NCI-H446 (cell line): ENCODE results near the gene DOCK9.

Experiments used
- DNase-seq, 2 experiments: peaks; one replicate each; lab custom pipeline; 2025; lab: John Stamatoyannopoulos, UW

DOCK9 gene

GRCh38 chr13:98975822-98976261 lies 2.0 kb downstream of the DOCK9 start:
- DNase-seq, result no peak

GRCh38 chr13:98974053-98974452 lies 3.8 kb downstream of the DOCK9 start:
- DNase-seq, result no peak

- DNase-seq, result no peak
These were observed 5.2 kb downstream of the DOCK9 start for GRCh38 chr13:98972627-98973026.

DNA sequence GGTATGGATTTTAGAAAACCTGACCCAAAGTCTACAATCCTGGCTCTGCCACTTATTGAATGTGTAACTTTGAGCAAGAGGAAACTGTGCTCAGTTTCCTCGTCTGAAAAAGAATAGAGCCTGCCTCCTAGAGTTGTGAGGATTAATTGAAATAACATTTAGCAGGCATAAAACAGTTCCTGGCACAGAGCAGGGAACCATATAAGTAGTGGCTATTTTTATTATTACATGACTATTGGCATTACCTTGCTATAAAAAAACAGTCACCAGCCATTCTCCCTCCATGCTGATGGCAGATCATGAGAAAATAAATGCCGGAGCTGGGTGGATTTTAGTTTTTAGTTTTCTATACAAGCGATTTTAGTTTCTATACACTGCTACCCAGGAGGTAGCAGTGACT lies 5.8 kb downstream of the DOCK9 start:
- DNase-seq, result no peak

DNA sequence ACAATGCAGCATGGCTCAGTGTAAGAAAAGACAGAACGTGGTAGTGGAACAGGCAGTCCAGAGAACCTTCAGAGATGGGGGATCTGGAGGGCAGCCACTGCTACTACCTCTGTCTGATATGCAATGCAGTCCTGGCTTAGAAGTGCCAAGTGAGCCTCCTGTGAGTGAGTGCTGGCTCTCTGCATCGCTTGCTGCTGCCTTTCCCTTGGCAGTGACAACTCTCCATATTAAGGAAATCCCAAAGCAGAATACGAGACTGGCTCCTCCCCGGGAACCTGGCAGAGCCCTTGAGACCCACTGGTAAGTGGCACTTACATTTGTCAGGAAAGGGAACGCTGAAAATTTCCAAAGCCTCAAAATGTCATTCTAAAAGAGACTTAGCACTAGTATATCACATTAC lies 7.5 kb downstream of the DOCK9 start:
- no peak for DNase-seq

- DNase-seq, result no peak
These were observed 10.4 kb downstream of the DOCK9 start for GRCh38 chr13:98967491-98967890.

- DNase-seq, result no peak
These were observed 11.8 kb downstream of the DOCK9 start for GRCh38 chr13:98966019-98966418.

DNA sequence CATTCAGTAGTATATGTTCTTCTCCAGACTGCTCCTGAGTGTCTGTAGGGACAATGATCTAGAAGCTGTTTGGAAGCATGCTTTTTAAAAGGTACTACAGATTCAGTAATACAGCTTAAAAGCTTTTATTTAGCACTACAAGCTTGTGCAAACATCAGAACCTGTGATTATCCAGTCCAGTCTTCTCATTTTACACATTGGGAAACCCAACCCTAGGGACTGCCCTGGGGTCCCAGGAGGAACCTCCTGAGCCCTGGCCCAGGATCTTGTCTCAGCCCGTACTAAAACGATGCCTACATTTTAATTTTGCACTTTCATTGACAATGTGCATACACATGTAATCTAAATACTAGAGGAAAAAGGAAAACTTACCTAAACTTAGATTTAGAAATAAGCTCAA lies 12.5 kb downstream of the DOCK9 start:
- no peak for DNase-seq

DNA sequence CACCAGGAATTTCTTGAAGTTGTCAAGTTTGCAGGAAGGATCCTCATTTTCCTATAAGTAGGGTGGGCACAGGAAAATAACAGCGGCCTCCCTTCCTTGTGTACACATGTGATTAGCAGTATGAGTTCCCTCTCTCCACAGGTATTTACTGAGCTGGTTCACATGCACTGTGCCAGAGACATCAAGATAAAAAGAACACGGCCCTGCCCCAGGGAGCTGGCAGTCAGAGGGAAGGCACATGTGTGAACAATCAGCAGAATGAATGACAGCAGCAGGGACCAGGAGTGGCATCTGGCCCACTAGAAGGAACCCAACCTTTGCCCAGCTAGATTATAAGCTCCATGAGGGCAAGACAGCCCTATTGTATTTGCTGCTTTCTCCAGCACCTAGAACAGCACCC lies 13.9 kb downstream of the DOCK9 start:
- DNase-seq, result no peak

GRCh38 chr13:98962901-98963590 lies 14.8 kb downstream of the DOCK9 start:
- DNase-seq, result no peak

GRCh38 chr13:98961503-98962105 lies 16.3 kb downstream of the DOCK9 start:
- no peak for DNase-seq

DNA sequence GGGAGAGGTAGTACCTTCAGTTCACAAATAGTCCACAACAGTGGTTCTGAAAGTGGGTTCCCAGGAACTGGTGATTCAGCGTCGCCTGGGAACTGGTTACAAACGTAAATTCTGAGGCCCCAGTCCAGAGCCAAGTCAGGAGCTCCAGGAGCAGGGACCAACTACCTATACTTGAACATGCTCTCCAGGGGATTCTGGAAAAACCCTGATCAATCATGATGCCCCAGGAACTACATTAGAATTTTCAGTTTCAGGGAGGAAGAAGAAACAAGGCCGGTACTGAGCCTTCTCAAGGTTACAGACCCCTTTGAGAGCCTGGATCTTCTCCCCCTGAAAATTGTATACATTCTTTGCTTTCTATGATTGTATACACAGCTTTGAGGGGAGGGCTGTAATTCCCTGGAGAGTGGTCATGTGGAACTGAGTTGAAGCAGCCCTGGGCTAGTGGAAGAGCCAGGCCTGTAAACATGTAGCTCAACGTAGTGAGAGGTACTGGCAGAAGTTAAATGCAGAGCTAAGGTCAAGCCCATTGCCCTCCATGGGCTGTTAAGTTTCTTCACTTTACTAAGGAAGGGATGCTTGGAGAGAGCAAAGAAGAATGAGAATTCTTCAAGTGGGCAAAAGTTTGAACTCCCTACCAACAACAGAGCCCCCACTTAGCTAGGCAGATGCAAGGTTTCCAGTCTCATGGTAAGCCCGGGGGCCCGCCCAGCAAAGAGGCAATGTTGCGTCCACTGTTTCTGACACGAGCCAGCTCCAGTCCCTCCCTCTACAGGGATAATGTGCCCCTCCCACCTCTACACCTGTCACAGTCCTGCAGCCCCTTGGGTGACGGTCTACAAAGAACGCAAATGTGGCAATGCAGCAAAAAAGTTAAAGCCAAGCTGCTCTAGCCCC lies 17.0 kb downstream of the DOCK9 start:
- DNase-seq, result no peak

DNA sequence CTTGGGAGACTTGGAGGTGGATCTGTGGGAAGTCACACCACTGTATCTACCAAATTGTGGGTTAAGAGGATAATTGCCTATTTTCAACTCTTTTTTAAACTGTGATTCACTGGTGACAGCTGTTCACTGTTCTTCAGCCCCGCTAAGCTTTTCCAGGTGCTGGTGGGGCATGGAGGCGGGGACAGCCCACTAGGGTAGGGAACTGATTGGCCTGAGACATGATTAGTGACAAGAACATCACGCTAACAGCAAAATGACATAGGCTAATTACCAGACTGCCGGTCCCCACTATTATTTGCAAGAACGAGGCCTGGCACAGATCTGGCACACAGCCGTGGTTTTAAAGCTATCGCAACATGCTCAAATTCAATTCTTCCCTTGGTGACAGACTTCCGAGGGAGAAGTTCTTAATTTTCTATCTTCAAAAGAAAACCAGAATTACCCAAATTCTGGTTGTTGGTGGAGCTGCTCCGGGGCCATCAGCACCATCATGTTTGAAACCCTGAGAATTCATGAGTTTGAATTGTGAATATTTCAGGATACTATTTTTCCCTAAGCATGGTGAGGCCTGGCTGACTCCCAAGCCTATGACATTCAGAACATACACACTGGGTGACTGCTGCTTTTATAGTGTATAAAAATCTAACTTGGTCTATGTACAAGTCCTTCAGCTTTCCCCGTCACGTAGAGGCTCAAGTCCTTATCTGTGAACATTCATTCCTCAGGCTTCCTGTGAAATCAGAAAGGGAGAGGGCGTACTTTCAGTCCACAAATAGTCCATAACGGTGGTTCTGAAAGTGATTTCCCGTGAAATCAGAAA lies 17.9 kb downstream of the DOCK9 start:
- DNase-seq, result no peak

- DNase-seq, result no peak
These were observed 18.6 kb downstream of the DOCK9 start for GRCh38 chr13:98959291-98959690.

DNA sequence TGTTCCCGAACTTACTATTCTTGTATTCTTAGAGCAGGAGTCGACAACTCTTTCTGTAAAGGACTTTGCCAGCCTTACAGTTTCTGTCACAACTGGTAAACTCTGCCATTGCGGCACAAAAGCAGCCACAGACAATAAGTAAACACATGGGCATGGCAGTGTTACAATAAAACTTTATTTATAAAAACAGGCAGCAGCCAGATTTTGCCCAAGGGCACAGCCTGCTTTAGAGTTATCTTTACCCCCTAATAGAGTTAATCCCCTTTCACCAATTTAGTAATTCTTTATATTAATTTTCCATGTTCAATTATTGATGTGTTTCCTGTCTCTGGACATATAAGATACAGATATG lies 19.4 kb downstream of the DOCK9 start:
- no peak for DNase-seq

GRCh38 chr13:98957731-98958442 lies 20.0 kb downstream of the DOCK9 start:
- no peak for DNase-seq

GRCh38 chr13:98955336-98955735 lies 22.5 kb downstream of the DOCK9 start:
- no peak for DNase-seq

DNA sequence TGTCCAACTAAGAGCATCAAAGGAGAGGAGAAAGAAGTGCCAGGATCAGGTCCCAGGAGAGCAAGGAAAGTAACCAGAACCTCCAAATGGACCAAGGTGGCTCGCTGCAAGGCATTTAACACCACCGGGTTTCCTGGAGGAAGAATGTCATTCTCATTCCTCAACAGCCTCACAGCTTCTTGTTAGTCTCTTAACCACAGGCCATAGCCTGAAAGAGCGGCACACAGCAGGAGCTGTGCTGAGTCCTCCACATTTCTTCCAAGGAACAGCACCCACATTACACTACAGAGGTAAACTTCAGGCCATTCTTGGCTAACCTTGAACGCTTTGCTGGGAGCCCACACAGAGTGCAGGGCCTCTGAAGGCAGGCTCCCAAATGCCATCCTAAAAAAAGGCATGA lies 23.6 kb downstream of the DOCK9 start:
- DNase-seq, result no peak

GRCh38 chr13:98951266-98951665 lies 26.6 kb downstream of the DOCK9 start:
- no peak for DNase-seq

- no peak for DNase-seq
These were observed 27.2 kb downstream of the DOCK9 start for GRCh38 chr13:98950705-98951104.

GRCh38 chr13:98947925-98948324 lies 29.9 kb downstream of the DOCK9 start:
- no peak for DNase-seq
